HEK293 (cell line): ENCODE measurements around the gene ADAMTSL3.

Experiments used
- HOXD13 ChIP-seq: sonication (generic); formaldehyde crosslinking; IDR thresholded peaks from 2 replicates; pipeline ENCODE4 v1.8.0; 2022; ENCODE audit warnings: missing genetic modification reagents, borderline replicate concordance
- IKZF3 ChIP-seq: fragments of 450-650 bp; IDR thresholded peaks from 2 replicates; pipeline ENCODE4 v1.5.0; 2018; ENCODE audit warnings: missing biosample characterization, mild to moderate bottlenecking, missing genetic modification characterization, moderate library complexity
- KLF16 ChIP-seq: fragments of 450-650 bp; formaldehyde crosslinking; IDR thresholded peaks from 2 replicates; pipeline ENCODE4 v1.5.1; 2017; ENCODE audit warnings: missing biosample characterization, missing genetic modification characterization
- KLF9 ChIP-seq: fragments of 450-650 bp; formaldehyde crosslinking; IDR thresholded peaks from 2 replicates; pipeline ENCODE4 v1.5.1; 2016; ENCODE audit warnings: missing biosample characterization, missing genetic modification characterization, low read depth
- MZF1 ChIP-seq: fragments of 450-650 bp; formaldehyde crosslinking; IDR thresholded peaks from 2 replicates; pipeline ENCODE4 v1.5.1; 2017; ENCODE audit warnings: missing biosample characterization, missing genetic modification characterization, borderline replicate concordance
- REPIN1 ChIP-seq: fragments of 450-650 bp; formaldehyde crosslinking; IDR thresholded peaks from 2 replicates; pipeline ENCODE4 v1.5.1; 2017; ENCODE audit warnings: missing biosample characterization, missing genetic modification characterization, low read depth
- SETDB1 ChIP-seq: IDR thresholded peaks from one replicate; pipeline ENCODE4 v1.6.1; 2017; ENCODE audit warnings: mild to moderate bottlenecking, low read length, moderate library complexity, mixed read lengths; ENCODE audit not compliant: insufficient read length
- YY1 ChIP-seq: fragments of 450-650 bp; formaldehyde crosslinking; IDR thresholded peaks from 2 replicates; pipeline ENCODE4 v1.5.1; 2018; ENCODE audit warnings: missing biosample characterization, missing genetic modification characterization
- ZNF155 ChIP-seq: fragments of 450-650 bp; formaldehyde crosslinking; IDR thresholded peaks from 2 replicates; pipeline ENCODE4 v1.5.1; 2016; ENCODE audit warnings: missing biosample characterization, missing genetic modification characterization
- ZNF19 ChIP-seq: fragments of 450-650 bp; formaldehyde crosslinking; IDR thresholded peaks from 2 replicates; pipeline ENCODE4; 2016; ENCODE audit warnings: missing biosample characterization, missing genetic modification characterization, low read depth
- ZNF2 ChIP-seq: fragments of 450-650 bp; formaldehyde crosslinking; IDR thresholded peaks from 2 replicates; pipeline ENCODE4 v1.5.1; 2016; ENCODE audit warnings: missing biosample characterization, missing genetic modification characterization
- ZNF223 ChIP-seq: fragments of 450-650 bp; formaldehyde crosslinking; IDR thresholded peaks from 2 replicates; pipeline ENCODE4 v1.5.1; 2016; ENCODE audit warnings: missing biosample characterization, missing genetic modification characterization
- ZNF311 ChIP-seq: fragments of 450-650 bp; formaldehyde crosslinking; IDR thresholded peaks from 2 replicates; pipeline ENCODE4 v1.5.1; 2017; ENCODE audit warnings: missing biosample characterization, missing genetic modification characterization, borderline replicate concordance
- ZNF354C ChIP-seq: fragments of 450-650 bp; formaldehyde crosslinking; IDR thresholded peaks from 2 replicates; pipeline ENCODE4 v1.5.1; 2016; ENCODE audit warnings: missing biosample characterization, missing genetic modification characterization, low read depth, borderline replicate concordance
- ZNF426 ChIP-seq: fragments of 450-650 bp; formaldehyde crosslinking; IDR thresholded peaks from 2 replicates; pipeline ENCODE4 v1.5.1; 2017; ENCODE audit warnings: missing biosample characterization, missing genetic modification characterization, mild to moderate bottlenecking, inconsistent platforms, moderate library complexity
- ZNF544 ChIP-seq: fragments of 450-650 bp; formaldehyde crosslinking; IDR thresholded peaks from 2 replicates; pipeline ENCODE4 v1.5.0; 2017; ENCODE audit warnings: missing biosample characterization, missing genetic modification characterization
- ZNF548 ChIP-seq: fragments of 450-650 bp; formaldehyde crosslinking; IDR thresholded peaks from 2 replicates; pipeline ENCODE4 v1.5.1; 2016; ENCODE audit warnings: missing biosample characterization, missing genetic modification characterization
- ZNF549 ChIP-seq: fragments of 450-650 bp; IDR thresholded peaks from 2 replicates; pipeline ENCODE4 v1.5.1; 2018; ENCODE audit warnings: missing biosample characterization, missing genetic modification characterization, mild to moderate bottlenecking, inconsistent platforms, moderate library complexity
- ZNF571 ChIP-seq: fragments of 450-650 bp; formaldehyde crosslinking; IDR thresholded peaks from 2 replicates; pipeline ENCODE4 v1.5.0; 2017; ENCODE audit warnings: missing biosample characterization, missing genetic modification characterization
- ZNF623 ChIP-seq: fragments of 450-650 bp; formaldehyde crosslinking; IDR thresholded peaks from 2 replicates; pipeline ENCODE4 v1.5.1; 2016; ENCODE audit warnings: missing biosample characterization, missing genetic modification characterization
- ZNF624 ChIP-seq: fragments of 450-650 bp; formaldehyde crosslinking; IDR thresholded peaks from 2 replicates; pipeline ENCODE4 v1.5.1; 2017; ENCODE audit warnings: missing biosample characterization, missing genetic modification characterization
- ZNF654 ChIP-seq: fragments of 450-650 bp; formaldehyde crosslinking; IDR thresholded peaks from 2 replicates; pipeline ENCODE4 v1.5.1; 2016; ENCODE audit warnings: low read depth, missing biosample characterization, missing genetic modification characterization
- ZNF664 ChIP-seq: fragments of 450-650 bp; formaldehyde crosslinking; IDR thresholded peaks from 2 replicates; pipeline ENCODE4 v1.5.1; 2016; ENCODE audit warnings: missing biosample characterization, missing genetic modification characterization
- ZNF747 ChIP-seq: fragments of 450-650 bp; formaldehyde crosslinking; IDR thresholded peaks from 2 replicates; pipeline ENCODE4 v1.5.1; 2016; ENCODE audit warnings: missing biosample characterization, missing genetic modification characterization
- ZSCAN30 ChIP-seq: fragments of 450-650 bp; IDR thresholded peaks from 2 replicates; pipeline ENCODE4 v1.5.1; 2018; ENCODE audit warnings: missing biosample characterization, mild to moderate bottlenecking, missing genetic modification characterization, moderate library complexity
- TF ChIP-seq, protein P1 (sequence below): fragments of 450-650 bp; formaldehyde crosslinking; IDR thresholded peaks from 2 replicates; pipeline ENCODE4 v1.5.1; 2016; ENCODE audit warnings: missing biosample characterization, missing genetic modification characterization
- TF ChIP-seq, protein P2 (sequence below): fragments of 450-650 bp; formaldehyde crosslinking; IDR thresholded peaks from 2 replicates; pipeline ENCODE4 v1.5.1; 2017; ENCODE audit warnings: missing biosample characterization, mild to moderate bottlenecking, missing genetic modification characterization, moderate library complexity
- TF ChIP-seq, protein P3 (sequence below): fragments of 450-650 bp; formaldehyde crosslinking; IDR thresholded peaks from 2 replicates; pipeline ENCODE4 v1.5.1; 2016; ENCODE audit warnings: missing biosample characterization, missing genetic modification characterization
- TF ChIP-seq, protein P4 (sequence below): fragments of 450-650 bp; formaldehyde crosslinking; IDR thresholded peaks from 2 replicates; pipeline ENCODE4 v1.5.1; 2016; ENCODE audit warnings: missing biosample characterization, missing genetic modification characterization
- TF ChIP-seq, protein P5 (sequence below): fragments of 450-650 bp; formaldehyde crosslinking; IDR thresholded peaks from 2 replicates; pipeline ENCODE4 v1.5.1; 2016; ENCODE audit warnings: missing biosample characterization, missing genetic modification characterization

Gene ADAMTSL3

DNA sequence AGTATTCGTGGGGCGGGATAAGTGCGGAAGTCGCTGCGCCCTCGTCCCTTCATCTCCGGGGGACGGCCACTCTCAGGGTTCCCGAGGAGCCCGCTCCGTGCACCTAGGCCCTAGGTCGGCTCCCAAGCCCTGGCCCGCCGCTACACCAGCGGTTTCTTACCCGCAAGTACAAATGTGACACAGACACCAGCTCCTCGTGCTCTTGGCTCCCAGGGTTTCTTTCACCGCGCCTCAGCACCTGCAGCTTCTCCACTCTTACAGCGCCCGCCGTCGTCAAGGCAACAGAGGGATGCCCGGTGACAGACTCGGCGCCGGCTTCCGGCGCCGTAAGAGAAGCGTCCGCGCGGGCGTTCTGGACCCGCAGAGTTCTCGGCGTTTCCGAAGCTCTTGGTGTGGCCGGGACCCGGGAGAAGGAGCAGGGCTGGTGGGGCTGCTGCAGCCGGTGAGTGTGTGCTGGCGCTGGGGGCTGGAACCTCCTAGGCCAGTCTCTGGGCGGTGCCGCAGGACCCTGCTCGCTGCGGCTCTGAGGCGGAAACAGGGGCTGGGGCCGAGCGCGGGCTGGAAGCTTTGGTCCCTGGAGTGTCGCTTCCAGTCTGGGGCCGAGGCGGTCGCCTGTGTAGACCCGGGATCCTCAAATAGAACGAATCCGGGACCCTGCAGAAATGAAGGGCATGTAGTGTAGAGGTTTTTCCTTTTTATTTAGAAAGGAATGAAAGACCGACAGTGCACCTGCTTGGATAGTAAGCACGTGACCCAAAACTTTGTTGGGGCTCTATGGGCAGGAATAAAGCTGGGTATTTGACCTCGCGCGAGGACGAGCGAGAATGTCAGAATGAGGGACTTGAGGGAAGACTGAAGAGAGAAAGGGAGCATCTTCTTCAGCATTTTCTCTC, 426.2 kb downstream of the ADAMTSL3 start (continued):
- TF ChIP-seq, protein P1, sequence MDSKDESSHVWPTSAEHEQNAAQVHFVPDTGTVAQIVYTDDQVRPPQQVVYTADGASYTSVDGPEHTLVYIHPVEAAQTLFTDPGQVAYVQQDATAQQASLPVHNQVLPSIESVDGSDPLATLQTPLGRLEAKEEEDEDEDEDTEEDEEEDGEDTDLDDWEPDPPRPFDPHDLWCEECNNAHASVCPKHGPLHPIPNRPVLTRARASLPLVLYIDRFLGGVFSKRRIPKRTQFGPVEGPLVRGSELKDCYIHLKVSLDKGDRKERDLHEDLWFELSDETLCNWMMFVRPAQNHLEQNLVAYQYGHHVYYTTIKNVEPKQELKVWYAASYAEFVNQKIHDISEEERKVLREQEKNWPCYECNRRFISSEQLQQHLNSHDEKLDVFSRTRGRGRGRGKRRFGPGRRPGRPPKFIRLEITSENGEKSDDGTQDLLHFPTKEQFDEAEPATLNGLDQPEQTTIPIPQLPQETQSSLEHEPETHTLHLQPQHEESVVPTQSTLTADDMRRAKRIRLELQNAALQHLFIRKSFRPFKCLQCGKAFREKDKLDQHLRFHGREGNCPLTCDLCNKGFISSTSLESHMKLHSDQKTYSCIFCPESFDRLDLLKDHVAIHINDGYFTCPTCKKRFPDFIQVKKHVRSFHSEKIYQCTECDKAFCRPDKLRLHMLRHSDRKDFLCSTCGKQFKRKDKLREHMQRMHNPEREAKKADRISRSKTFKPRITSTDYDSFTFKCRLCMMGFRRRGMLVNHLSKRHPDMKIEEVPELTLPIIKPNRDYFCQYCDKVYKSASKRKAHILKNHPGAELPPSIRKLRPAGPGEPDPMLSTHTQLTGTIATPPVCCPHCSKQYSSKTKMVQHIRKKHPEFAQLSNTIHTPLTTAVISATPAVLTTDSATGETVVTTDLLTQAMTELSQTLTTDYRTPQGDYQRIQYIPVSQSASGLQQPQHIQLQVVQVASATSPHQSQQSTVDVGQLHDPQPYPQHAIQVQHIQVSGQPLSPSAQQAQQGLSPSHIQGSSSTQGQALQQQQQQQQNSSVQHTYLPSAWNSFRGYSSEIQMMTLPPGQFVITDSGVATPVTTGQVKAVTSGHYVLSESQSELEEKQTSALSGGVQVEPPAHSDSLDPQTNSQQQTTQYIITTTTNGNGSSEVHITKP: peak; percentile 92
- TF ChIP-seq ZNF548 (no peak), ZNF311 (tag by site-specific recombination) (no peak), ZSCAN30 (no peak), ZNF223 (tag by site-specific recombination) (no peak), ZNF544 (tag by site-specific recombination) (no peak), ZNF354C (tag by site-specific recombination) (no peak), ZNF155 (tag by site-specific recombination) (no peak), YY1 (tag by site-specific recombination) (no peak), IKZF3 (no peak), ZNF654 (tag by site-specific recombination) (no peak), ZNF2 (tag by site-specific recombination) (0 out of 2 replicates have a peak, but pooled peaks have one; percentile 1), MZF1 (tag by site-specific recombination) (no peak), ZNF571 (tag by site-specific recombination) (no peak), KLF16 (tag by site-specific recombination) (no peak), ZNF664 (no peak), ZNF19 (no peak), ZNF426 (tag by site-specific recombination) (no peak), REPIN1 (tag by site-specific recombination) (no peak), ZNF623 (no peak), ZNF747 (tag by site-specific recombination) (no peak), KLF9 (no peak), ZNF624 (no peak), HOXD13 (no peak), SETDB1 (no peak), ZNF549 (no peak)
- TF ChIP-seq, protein P2, sequence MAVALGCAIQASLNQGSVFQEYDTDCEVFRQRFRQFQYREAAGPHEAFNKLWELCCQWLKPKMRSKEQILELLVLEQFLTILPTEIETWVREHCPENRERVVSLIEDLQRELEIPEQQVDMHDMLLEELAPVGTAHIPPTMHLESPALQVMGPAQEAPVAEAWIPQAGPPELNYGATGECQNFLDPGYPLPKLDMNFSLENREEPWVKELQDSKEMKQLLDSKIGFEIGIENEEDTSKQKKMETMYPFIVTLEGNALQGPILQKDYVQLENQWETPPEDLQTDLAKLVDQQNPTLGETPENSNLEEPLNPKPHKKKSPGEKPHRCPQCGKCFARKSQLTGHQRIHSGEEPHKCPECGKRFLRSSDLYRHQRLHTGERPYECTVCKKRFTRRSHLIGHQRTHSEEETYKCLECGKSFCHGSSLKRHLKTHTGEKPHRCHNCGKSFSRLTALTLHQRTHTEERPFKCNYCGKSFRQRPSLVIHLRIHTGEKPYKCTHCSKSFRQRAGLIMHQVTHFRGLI (tag by site-specific recombination): no peak
- TF ChIP-seq, protein P3, sequence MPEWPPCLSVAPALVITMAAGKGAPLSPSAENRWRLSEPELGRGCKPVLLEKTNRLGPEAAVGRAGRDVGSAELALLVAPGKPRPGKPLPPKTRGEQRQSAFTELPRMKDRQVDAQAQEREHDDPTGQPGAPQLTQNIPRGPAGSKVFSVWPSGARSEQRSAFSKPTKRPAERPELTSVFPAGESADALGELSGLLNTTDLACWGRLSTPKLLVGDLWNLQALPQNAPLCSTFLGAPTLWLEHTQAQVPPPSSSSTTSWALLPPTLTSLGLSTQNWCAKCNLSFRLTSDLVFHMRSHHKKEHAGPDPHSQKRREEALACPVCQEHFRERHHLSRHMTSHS: no peak
- TF ChIP-seq, protein P4, sequence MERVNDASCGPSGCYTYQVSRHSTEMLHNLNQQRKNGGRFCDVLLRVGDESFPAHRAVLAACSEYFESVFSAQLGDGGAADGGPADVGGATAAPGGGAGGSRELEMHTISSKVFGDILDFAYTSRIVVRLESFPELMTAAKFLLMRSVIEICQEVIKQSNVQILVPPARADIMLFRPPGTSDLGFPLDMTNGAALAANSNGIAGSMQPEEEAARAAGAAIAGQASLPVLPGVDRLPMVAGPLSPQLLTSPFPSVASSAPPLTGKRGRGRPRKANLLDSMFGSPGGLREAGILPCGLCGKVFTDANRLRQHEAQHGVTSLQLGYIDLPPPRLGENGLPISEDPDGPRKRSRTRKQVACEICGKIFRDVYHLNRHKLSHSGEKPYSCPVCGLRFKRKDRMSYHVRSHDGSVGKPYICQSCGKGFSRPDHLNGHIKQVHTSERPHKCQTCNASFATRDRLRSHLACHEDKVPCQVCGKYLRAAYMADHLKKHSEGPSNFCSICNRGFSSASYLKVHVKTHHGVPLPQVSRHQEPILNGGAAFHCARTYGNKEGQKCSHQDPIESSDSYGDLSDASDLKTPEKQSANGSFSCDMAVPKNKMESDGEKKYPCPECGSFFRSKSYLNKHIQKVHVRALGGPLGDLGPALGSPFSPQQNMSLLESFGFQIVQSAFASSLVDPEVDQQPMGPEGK (tag by site-specific recombination): no peak
- TF ChIP-seq, protein P5, sequence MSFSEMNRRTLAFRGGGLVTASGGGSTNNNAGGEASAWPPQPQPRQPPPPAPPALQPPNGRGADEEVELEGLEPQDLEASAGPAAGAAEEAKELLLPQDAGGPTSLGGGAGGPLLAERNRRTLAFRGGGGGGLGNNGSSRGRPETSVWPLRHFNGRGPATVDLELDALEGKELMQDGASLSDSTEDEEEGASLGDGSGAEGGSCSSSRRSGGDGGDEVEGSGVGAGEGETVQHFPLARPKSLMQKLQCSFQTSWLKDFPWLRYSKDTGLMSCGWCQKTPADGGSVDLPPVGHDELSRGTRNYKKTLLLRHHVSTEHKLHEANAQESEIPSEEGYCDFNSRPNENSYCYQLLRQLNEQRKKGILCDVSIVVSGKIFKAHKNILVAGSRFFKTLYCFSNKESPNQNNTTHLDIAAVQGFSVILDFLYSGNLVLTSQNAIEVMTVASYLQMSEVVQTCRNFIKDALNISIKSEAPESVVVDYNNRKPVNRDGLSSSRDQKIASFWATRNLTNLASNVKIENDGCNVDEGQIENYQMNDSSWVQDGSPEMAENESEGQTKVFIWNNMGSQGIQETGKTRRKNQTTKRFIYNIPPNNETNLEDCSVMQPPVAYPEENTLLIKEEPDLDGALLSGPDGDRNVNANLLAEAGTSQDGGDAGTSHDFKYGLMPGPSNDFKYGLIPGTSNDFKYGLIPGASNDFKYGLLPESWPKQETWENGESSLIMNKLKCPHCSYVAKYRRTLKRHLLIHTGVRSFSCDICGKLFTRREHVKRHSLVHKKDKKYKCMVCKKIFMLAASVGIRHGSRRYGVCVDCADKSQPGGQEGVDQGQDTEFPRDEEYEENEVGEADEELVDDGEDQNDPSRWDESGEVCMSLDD (tag by site-specific recombination): no peak
